Panc1 (cell line): ENCODE measurements around the gene TMC5. TPM values are rescaled to one million over a fixed set of nuclear protein-coding genes. Genes with fewer than 3 reads are reported as not detected.

Experiments used
- ATAC-seq: fragments of 200-7000 bp; cut with Tn5 transposase; 2 replicates; pipeline ENCODE4 v1.9.1; 2020; ENCODE audit warnings: mild to moderate bottlenecking, moderate library complexity
- BruUV-seq: library from RNA; stranded (reverse); fragments of 400-500 nt; replicated peaks from 2 replicates; lab custom pipeline; 2021; lab: Mats Ljungman, UMichigan
- CTCF ChIA-PET: fragments of 300-600 bp; sonication (Branson Sonifier 250); formaldehyde crosslinking; loops from one replicate; lab custom pipeline; 2022; ENCODE audit warnings: antibody characterized with exemption; lab: Charles Lee
- POLR2A ChIA-PET: fragments of 300-600 bp; sonication (Branson Sonifier 250); formaldehyde crosslinking; loops from one replicate; lab custom pipeline; 2022; ENCODE audit warnings: antibody characterized with exemption; lab: Charles Lee
- DNase-seq: peaks from one replicate; pipeline ENCODE4 v3.0.0-alpha.2; 2010; ENCODE audit warnings: low read depth, low spot score
- H3K27ac ChIP-seq: 2 replicates; pipeline ENCODE4 v1.5.1; 2011; ENCODE audit warnings: mild to moderate bottlenecking, low read length, inconsistent platforms
- H3K27me3 ChIP-seq: fragments of 200-500 bp; sonication (Bioruptor generic); 2 replicates; pipeline ENCODE4 v1.6.0; 2014; ENCODE audit warnings: low read length, inconsistent platforms; ENCODE audit not compliant: control insufficient read depth, insufficient read depth
- H3K36me3 ChIP-seq: fragments of 200-500 bp; sonication (Bioruptor generic); 2 replicates; pipeline ENCODE4 v1.5.1; 2014; ENCODE audit warnings: inconsistent platforms, mild to moderate bottlenecking, low read length, moderate library complexity; ENCODE audit not compliant: control insufficient read depth, insufficient read depth
- H3K4me1 ChIP-seq: 2 replicates; pipeline ENCODE4 v1.5.1; 2011; ENCODE audit warnings: inconsistent platforms, mild to moderate bottlenecking, low read length, moderate library complexity; ENCODE audit not compliant: control insufficient read depth, insufficient read depth
- H3K4me3 ChIP-seq, 2 experiments: 2 replicates each; pipeline ENCODE4 v1.5.1; 2011 to 2012; ENCODE audit warnings: low read depth in 2 of 2, low read length in 2 of 2, mild to moderate bottlenecking in 2 of 2, inconsistent platforms in 1 of 2, moderate library complexity in 1 of 2
- H3K9me3 ChIP-seq: fragments of 200-500 bp; sonication (Bioruptor generic); 2 replicates; pipeline ENCODE4 v1.5.1; 2014; ENCODE audit warnings: low read depth, mild to moderate bottlenecking, inconsistent platforms, low read length, moderate library complexity; ENCODE audit not compliant: control insufficient read depth, insufficient read depth
- POLR2AphosphoS5 ChIP-seq: IDR thresholded peaks from 2 replicates; pipeline ENCODE4 v1.6.1; 2012; ENCODE audit warnings: mild to moderate bottlenecking, low read depth, low read length, moderate library complexity
- SIN3A ChIP-seq: IDR thresholded peaks from 2 replicates; pipeline ENCODE4 v1.6.1; 2012; ENCODE audit warnings: low read depth, mild to moderate bottlenecking, low read length, moderate library complexity, borderline replicate concordance; ENCODE audit not compliant: insufficient read depth
- TCF7L2 ChIP-seq: IDR thresholded peaks from 2 replicates; pipeline ENCODE4 v1.6.1; 2011; ENCODE audit warnings: mild to moderate bottlenecking, low read depth, low read length, inconsistent platforms
- in situ Hi-C: cut with HindIII; loops from 2 replicates; pipeline ENCODE4 v1.10.0; 2016; ENCODE audit warnings: low sequenced_read_pairs, low pct_unique_long_range_greater_than_20kb
- intact Hi-C: fragments of 100-400 bp; cut with micrococcal nuclease; formaldehyde crosslinking; loops from one replicate; pipeline ENCODE4 v1.10.0; 2022; ENCODE audit not compliant: unreplicated experiment
- total RNA-seq: library from RNA; stranded (reverse); gene quantifications from one replicate; pipeline ENCODE4 v1.2.1, GENCODE V29; 2021; ENCODE audit not compliant: unreplicated experiment
- TF ChIP-seq, protein P1 (sequence below): fragments of 450-650 bp; IDR thresholded peaks from 2 replicates; pipeline ENCODE4 v1.5.1; 2017; ENCODE audit warnings: mild to moderate bottlenecking
- TF ChIP-seq, protein P2 (sequence below), 2 experiments: IDR thresholded peaks; 2 replicates each; pipeline ENCODE4 v1.6.1; 2011 to 2012; ENCODE audit warnings: low read depth in 2 of 2, control low read depth in 1 of 2, low read length in 1 of 2, mild to moderate bottlenecking in 1 of 2, moderate library complexity in 1 of 2; ENCODE audit not compliant: insufficient read depth in 1 of 2

The TMC5 gene
- total RNA-seq, 1 experiment from 2014 or later = 1.4 TPM

DNA sequence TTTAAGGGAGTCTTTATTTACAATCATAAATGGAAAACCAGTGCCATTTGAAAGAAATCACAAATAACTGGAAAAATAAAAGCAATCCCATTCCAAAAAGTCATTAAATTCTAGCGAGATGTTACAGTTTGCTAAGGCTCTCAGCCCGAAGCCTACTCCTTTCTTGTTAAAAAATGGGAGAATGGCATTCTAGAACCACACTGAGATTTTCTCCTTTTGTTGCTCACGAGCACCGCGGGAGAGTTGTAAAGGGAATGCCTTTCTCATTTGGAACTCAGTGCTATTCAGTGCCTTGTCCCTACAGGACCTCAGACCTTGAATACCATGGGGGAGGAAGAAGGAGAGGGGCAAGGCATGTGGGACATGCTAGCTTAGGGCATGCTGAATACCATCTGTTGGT is 67.9 kb downstream of the TMC5 start:
- intact Hi-C loops = no loop called here
- H3K36me3 ChIP-seq = no peaks in the 10 kb centered on the region

DNA sequence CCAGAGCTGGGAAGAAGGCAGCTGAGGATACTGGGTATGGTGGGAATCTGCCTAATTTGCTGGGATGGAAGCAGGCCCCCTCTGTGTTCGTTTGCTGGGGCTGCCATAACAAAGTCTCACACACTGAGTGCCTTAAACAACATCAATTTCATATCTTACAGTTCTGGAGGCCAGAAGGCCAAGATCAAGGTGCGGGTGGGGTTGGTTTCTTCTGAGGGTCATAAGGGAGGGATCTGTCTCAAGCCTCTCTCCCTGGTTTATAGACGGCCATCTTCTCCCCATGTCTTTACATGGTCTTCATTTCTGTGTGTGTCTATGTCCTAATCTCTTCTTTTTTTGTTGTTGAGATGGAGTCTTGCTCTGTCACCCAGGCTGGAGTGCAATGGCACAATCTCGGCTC is 68.4 kb downstream of the TMC5 start:
- intact Hi-C loops = no loop called here
- no peaks in the 10 kb centered on the region for H3K36me3 ChIP-seq
- ChIA-PET CTCF (no interaction called here), POLR2A (no interaction called here)
- H3K27ac ChIP-seq = no peak overlapping the region
- TF ChIP-seq SIN3A (no peak), TCF7L2 (no peak), POLR2AphosphoS5 (no peak)
- TF ChIP-seq, protein P1, sequence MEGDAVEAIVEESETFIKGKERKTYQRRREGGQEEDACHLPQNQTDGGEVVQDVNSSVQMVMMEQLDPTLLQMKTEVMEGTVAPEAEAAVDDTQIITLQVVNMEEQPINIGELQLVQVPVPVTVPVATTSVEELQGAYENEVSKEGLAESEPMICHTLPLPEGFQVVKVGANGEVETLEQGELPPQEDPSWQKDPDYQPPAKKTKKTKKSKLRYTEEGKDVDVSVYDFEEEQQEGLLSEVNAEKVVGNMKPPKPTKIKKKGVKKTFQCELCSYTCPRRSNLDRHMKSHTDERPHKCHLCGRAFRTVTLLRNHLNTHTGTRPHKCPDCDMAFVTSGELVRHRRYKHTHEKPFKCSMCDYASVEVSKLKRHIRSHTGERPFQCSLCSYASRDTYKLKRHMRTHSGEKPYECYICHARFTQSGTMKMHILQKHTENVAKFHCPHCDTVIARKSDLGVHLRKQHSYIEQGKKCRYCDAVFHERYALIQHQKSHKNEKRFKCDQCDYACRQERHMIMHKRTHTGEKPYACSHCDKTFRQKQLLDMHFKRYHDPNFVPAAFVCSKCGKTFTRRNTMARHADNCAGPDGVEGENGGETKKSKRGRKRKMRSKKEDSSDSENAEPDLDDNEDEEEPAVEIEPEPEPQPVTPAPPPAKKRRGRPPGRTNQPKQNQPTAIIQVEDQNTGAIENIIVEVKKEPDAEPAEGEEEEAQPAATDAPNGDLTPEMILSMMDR = no peak
- TF ChIP-seq, protein P2, sequence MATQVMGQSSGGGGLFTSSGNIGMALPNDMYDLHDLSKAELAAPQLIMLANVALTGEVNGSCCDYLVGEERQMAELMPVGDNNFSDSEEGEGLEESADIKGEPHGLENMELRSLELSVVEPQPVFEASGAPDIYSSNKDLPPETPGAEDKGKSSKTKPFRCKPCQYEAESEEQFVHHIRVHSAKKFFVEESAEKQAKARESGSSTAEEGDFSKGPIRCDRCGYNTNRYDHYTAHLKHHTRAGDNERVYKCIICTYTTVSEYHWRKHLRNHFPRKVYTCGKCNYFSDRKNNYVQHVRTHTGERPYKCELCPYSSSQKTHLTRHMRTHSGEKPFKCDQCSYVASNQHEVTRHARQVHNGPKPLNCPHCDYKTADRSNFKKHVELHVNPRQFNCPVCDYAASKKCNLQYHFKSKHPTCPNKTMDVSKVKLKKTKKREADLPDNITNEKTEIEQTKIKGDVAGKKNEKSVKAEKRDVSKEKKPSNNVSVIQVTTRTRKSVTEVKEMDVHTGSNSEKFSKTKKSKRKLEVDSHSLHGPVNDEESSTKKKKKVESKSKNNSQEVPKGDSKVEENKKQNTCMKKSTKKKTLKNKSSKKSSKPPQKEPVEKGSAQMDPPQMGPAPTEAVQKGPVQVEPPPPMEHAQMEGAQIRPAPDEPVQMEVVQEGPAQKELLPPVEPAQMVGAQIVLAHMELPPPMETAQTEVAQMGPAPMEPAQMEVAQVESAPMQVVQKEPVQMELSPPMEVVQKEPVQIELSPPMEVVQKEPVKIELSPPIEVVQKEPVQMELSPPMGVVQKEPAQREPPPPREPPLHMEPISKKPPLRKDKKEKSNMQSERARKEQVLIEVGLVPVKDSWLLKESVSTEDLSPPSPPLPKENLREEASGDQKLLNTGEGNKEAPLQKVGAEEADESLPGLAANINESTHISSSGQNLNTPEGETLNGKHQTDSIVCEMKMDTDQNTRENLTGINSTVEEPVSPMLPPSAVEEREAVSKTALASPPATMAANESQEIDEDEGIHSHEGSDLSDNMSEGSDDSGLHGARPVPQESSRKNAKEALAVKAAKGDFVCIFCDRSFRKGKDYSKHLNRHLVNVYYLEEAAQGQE (IDR thresholded peaks at IDR 0.05; ENCODE audit: insufficient read depth in 1 of 2, low read depth in 2 of 2, low read length in 1 of 2) = no peak
- no peak for ATAC-seq
- no peaks in the 10 kb centered on the region for H3K27me3 ChIP-seq
- H3K4me1 ChIP-seq = no peaks in the 10 kb centered on the region
- no peak overlapping the region for H3K4me3 ChIP-seq
- no TSS peak for BruUV-seq
- no peaks in the 10 kb centered on the region for H3K9me3 ChIP-seq
- DNase-seq = no peak
- in situ Hi-C loops = no loop called here

More for the DNA sequence above, 67.9 kb downstream of the TMC5 start:
- ATAC-seq (no peak), DNase-seq (no peak)
- no peaks in the 10 kb centered on the region for H3K27me3 ChIP-seq
- no peaks in the 10 kb centered on the region for H3K4me1 ChIP-seq
- in situ Hi-C loops = no loop called here
- BruUV-seq = no TSS peak
- H3K27ac ChIP-seq = no peak overlapping the region
- ChIA-PET CTCF (no interaction called here), POLR2A (no interaction called here)
- no peak overlapping the region for H3K4me3 ChIP-seq
- no peak for TF ChIP-seq SIN3A
- no peaks in the 10 kb centered on the region for H3K9me3 ChIP-seq

DNA sequence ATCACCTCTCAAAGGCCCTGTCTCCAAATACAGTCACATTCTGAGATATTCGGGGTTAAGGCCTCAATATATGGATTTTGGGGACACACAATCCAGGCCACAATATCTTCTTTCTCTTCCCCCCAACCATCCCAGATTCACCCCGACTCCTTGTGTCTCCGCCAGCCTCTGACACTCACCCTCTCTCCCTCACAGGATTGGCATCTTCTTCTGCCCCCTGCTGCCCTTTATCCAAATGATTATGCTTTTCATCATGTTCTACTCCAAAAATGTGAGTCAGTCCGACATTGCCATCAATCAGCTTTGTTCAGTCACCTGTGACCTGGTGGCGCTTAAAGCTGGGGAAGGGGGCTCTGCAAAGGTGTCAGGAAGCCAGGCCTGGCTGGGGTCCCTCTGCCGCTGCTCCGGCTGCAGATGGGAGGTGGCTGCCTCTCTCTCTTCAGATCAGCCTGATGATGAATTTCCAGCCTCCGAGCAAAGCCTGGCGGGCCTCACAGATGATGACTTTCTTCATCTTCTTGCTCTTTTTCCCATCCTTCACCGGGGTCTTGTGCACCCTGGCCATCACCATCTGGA is 69.2 kb downstream of the TMC5 start:
- no TSS peak for BruUV-seq
- intact Hi-C loops (no loop called here), in situ Hi-C loops (no loop called here)
- no peak for DNase-seq
- H3K27me3 ChIP-seq = no peaks in the 10 kb centered on the region
- no peak overlapping the region for H3K27ac ChIP-seq
- H3K9me3 ChIP-seq = no peaks in the 10 kb centered on the region
- ChIA-PET POLR2A (no interaction called here), CTCF (no interaction called here)
- no peaks in the 10 kb centered on the region for H3K36me3 ChIP-seq
- TF ChIP-seq, protein P2 (IDR thresholded peaks at IDR 0.05; ENCODE audit: insufficient read depth in 1 of 2, low read depth in 2 of 2, low read length in 1 of 2) = no peak
- TF ChIP-seq POLR2AphosphoS5 (no peak), SIN3A (no peak), TCF7L2 (no peak)
- TF ChIP-seq, protein P1 = no peak
- ATAC-seq = no peak
- no peaks in the 10 kb centered on the region for H3K4me1 ChIP-seq
- no peak overlapping the region for H3K4me3 ChIP-seq
